ENCODE data around the gene CGNL1.

GRCh38 chr15:57460208-57460816, 84.0 kb downstream of the CGNL1 start:
- TF ChIP-seq CTCF (IDR thresholded peaks at IDR 0.05) (no peak), POLR2AphosphoS5 (IDR thresholded peaks at IDR 0.05) (no peak), POLR2A (IDR thresholded peaks at IDR 0.05) (no peak)
